H1 (cell line): Measurements from ENCODE around the gene OSCAR. TPM values are rescaled to one million over a fixed set of nuclear protein-coding genes. Genes with fewer than 3 reads are reported as not detected.

Experiments used
- CTCF ChIA-PET: fragments of 300-600 bp; sonication (Branson Sonifier 250); formaldehyde crosslinking; loops from one replicate; lab custom pipeline; 2021; ENCODE audit not compliant: partially characterized antibody; lab: Charles Lee
- POLR2A ChIA-PET: fragments of 300-600 bp; sonication (Branson Sonifier 250); formaldehyde crosslinking; loops from one replicate; lab custom pipeline; 2021; ENCODE audit warnings: inconsistent platforms; ENCODE audit not compliant: partially characterized antibody; lab: Charles Lee
- DNase-seq, 2 experiments: peaks; one replicate each; pipeline versions ENCODE4 v3.0.0 to v3.0.0-alpha.2; 2010 to 2022; ENCODE audit warnings: low spot score in 2 of 2, low read depth in 1 of 2, mixed read lengths in 1 of 2
- FAIRE-seq: peaks from 2 replicates; lab custom pipeline; 2011; peaks lifted over from hg19 to GRCh38; lab: Jason Lieb, UNC
- H2AFZ ChIP-seq: 2 replicates; pipeline ENCODE4 v1.8.1; 2012; ENCODE audit warnings: low read length, inconsistent platforms
- H2AK5ac ChIP-seq: 2 replicates; pipeline ENCODE4 v1.6.1; 2013; ENCODE audit warnings: low read depth, low read length
- H2BK120ac ChIP-seq: replicated peaks from 2 replicates; pipeline ENCODE3; 2013; ENCODE audit warnings: low read depth, low read length, inconsistent platforms
- H2BK12ac ChIP-seq: 2 replicates; pipeline ENCODE4 v1.6.1; 2013; ENCODE audit warnings: low read depth, low read length
- H2BK15ac ChIP-seq: 2 replicates; pipeline ENCODE4 v1.6.1; 2013; ENCODE audit warnings: low read length
- H2BK20ac ChIP-seq: 2 replicates; pipeline ENCODE4 v1.6.1; 2013; ENCODE audit warnings: low read length
- H2BK5ac ChIP-seq: 2 replicates; pipeline ENCODE4 v1.6.1; 2013; ENCODE audit warnings: low read depth, low read length
- H3K14ac ChIP-seq: 2 replicates; pipeline ENCODE4 v1.6.1; 2013; ENCODE audit warnings: inconsistent platforms; ENCODE audit not compliant: insufficient read length
- H3K18ac ChIP-seq: 2 replicates; pipeline ENCODE4 v1.6.1; 2013; ENCODE audit warnings: low read length; ENCODE audit errors: extremely low read depth
- H3K23ac ChIP-seq: 2 replicates; pipeline ENCODE4 v1.6.1; 2013; ENCODE audit warnings: inconsistent platforms; ENCODE audit not compliant: insufficient read length
- H3K23me2 ChIP-seq: 2 replicates; pipeline ENCODE4 v1.6.1; 2013; ENCODE audit warnings: low read depth, low read length
- H3K27ac ChIP-seq: 2 replicates; pipeline ENCODE4 v1.6.1; 2011; ENCODE audit warnings: low read depth, low read length, inconsistent platforms
- H3K27me3 ChIP-seq, 4 experiments: replicated peaks in 1 of 4; 1 replicate in 1 of 4; 2 replicates in 3 of 4; pipeline versions ENCODE4 v1.6.1 to v1.8.1; 2011 to 2013; ENCODE audit warnings: low read length in 3 of 4, mild to moderate bottlenecking in 3 of 4, inconsistent platforms in 2 of 4, mixed read lengths in 2 of 4, moderate library complexity in 1 of 4; ENCODE audit not compliant: control insufficient read depth in 3 of 4, insufficient read depth in 3 of 4; ENCODE audit errors: extremely low read depth in 1 of 4
- H3K36me3 ChIP-seq, 4 experiments: 2 replicates each; pipeline versions ENCODE4 v1.6.1 to v1.8.1; 2011 to 2013; ENCODE audit warnings: mild to moderate bottlenecking in 4 of 4, low read length in 3 of 4, moderate library complexity in 2 of 4, control low read depth in 1 of 4, inconsistent platforms in 1 of 4; ENCODE audit not compliant: insufficient read depth in 4 of 4, control insufficient read depth in 2 of 4
- H3K4ac ChIP-seq: replicated peaks from 2 replicates; pipeline ENCODE3; 2013; ENCODE audit warnings: low read length, low read depth, mixed read lengths, inconsistent platforms; ENCODE audit not compliant: insufficient read length
- H3K4me1 ChIP-seq, 4 experiments: replicated peaks in 1 of 4; 1 replicate in 1 of 4; 2 replicates in 3 of 4; pipeline versions ENCODE4 v1.6.1 to v1.8.1; 2011 to 2013; ENCODE audit warnings: low read length in 3 of 4, inconsistent platforms in 2 of 4, mixed read lengths in 1 of 4; ENCODE audit not compliant: insufficient read depth in 4 of 4, control insufficient read depth in 3 of 4
- H3K4me2 ChIP-seq, 2 experiments: 2 replicates each; pipeline versions ENCODE4 v1.6.1 to v1.8.1; 2011 to 2013; ENCODE audit warnings: low read depth in 2 of 2, low read length in 2 of 2, control low read depth in 1 of 2, inconsistent platforms in 1 of 2, mild to moderate bottlenecking in 1 of 2; ENCODE audit not compliant: insufficient read depth in 1 of 2
- H3K4me3 ChIP-seq, 4 experiments: fragments of 200-600, 300-600 bp in 1 of 4; sonication (generic), shearing (Covaris generic), sonication (Bioruptor Twin) in 1 of 4; 2 replicates each; pipeline versions ENCODE4 v1.5.1 to v1.8.1; 2011 to 2016; ENCODE audit warnings: low read length in 4 of 4, low read depth in 3 of 4, control low read depth in 2 of 4, inconsistent platforms in 2 of 4, mild to moderate bottlenecking in 2 of 4, mixed read lengths in 1 of 4, moderate library complexity in 1 of 4; ENCODE audit not compliant: insufficient read depth in 2 of 4; ENCODE audit errors: extremely low read depth in 1 of 4
- H3K56ac ChIP-seq: replicated peaks from 2 replicates; pipeline ENCODE3; 2013; ENCODE audit warnings: low read depth, mild to moderate bottlenecking, mixed read lengths, low read length, inconsistent platforms; ENCODE audit not compliant: insufficient read length
- H3K79me1 ChIP-seq: 2 replicates; pipeline ENCODE4 v1.6.1; 2013; ENCODE audit warnings: low read depth, low read length, control low read depth
- H3K79me2 ChIP-seq, 2 experiments: 2 replicates each; pipeline versions ENCODE4 v1.6.1 to v1.8.1; 2012 to 2013; ENCODE audit warnings: low read length in 2 of 2, mild to moderate bottlenecking in 2 of 2, inconsistent platforms in 1 of 2; ENCODE audit not compliant: insufficient read depth in 2 of 2, control insufficient read depth in 1 of 2
- H3K9ac ChIP-seq, 4 experiments: replicated peaks in 1 of 4; 1 replicate in 1 of 4; 2 replicates in 3 of 4; pipeline versions ENCODE4 v1.6.1 to v1.8.1; 2011 to 2013; ENCODE audit warnings: low read depth in 3 of 4, low read length in 3 of 4, control low read depth in 2 of 4, mild to moderate bottlenecking in 2 of 4, moderate library complexity in 2 of 4, inconsistent platforms in 1 of 4; ENCODE audit errors: extremely low read depth in 1 of 4
- H3K9me3 ChIP-seq, 2 experiments: 2 replicates each; pipeline versions ENCODE4 v1.6.1 to v1.8.1; 2012 to 2013; ENCODE audit warnings: mild to moderate bottlenecking in 2 of 2, moderate library complexity in 2 of 2, control low read depth in 1 of 2, inconsistent platforms in 1 of 2, low read depth in 1 of 2, low read length in 1 of 2, mixed read lengths in 1 of 2; ENCODE audit not compliant: insufficient read depth in 2 of 2
- H4K20me1 ChIP-seq, 2 experiments: replicated peaks in 1 of 2; 2 replicates each; pipeline versions ENCODE3 to v1.8.1; 2011 to 2013; ENCODE audit warnings: inconsistent platforms in 2 of 2, low read length in 2 of 2, mild to moderate bottlenecking in 1 of 2; ENCODE audit not compliant: insufficient read depth in 2 of 2, control insufficient read depth in 1 of 2
- H4K5ac ChIP-seq: 2 replicates; pipeline ENCODE4 v1.6.1; 2013; ENCODE audit warnings: low read length, low read depth, mixed read lengths, inconsistent platforms; ENCODE audit not compliant: insufficient read length
- H4K8ac ChIP-seq: 2 replicates; pipeline ENCODE4 v1.8.0; 2013; ENCODE audit warnings: mild to moderate bottlenecking, moderate library complexity, low read length, inconsistent platforms; ENCODE audit not compliant: insufficient read depth; ENCODE audit errors: extremely low read depth
- H4K91ac ChIP-seq: replicated peaks from 2 replicates; pipeline ENCODE3; 2013; ENCODE audit warnings: low read length, mixed read lengths, inconsistent platforms; ENCODE audit not compliant: insufficient read length
- CEBPB ChIP-seq: IDR thresholded peaks from 2 replicates; pipeline ENCODE4 v1.6.1; 2012; ENCODE audit warnings: low read depth, low read length
- CHD2 ChIP-seq: IDR thresholded peaks from 2 replicates; pipeline ENCODE4 v1.6.1; 2012; ENCODE audit warnings: low read length, improper control_type of control experiment
- CTBP2 ChIP-seq: IDR thresholded peaks from 2 replicates; pipeline ENCODE4 v1.7.0; 2011; ENCODE audit warnings: borderline replicate concordance, mild to moderate bottlenecking, moderate library complexity, mixed read lengths, low read length; ENCODE audit not compliant: insufficient read depth, insufficient read length
- HDAC6 ChIP-seq: IDR thresholded peaks from one replicate; pipeline ENCODE4 v1.7.1; 2012; ENCODE audit warnings: low read depth, mild to moderate bottlenecking, inconsistent platforms, low read length, moderate library complexity
- NRF1 ChIP-seq: IDR thresholded peaks from 2 replicates; pipeline ENCODE4 v1.6.1; 2011; ENCODE audit warnings: mild to moderate bottlenecking, low read depth, low read length, improper control_type of control experiment
- POLR2A ChIP-seq, 2 experiments: IDR thresholded peaks; 1 replicate in 1 of 2; 2 replicates in 1 of 2; pipeline ENCODE4 v1.6.1; 2011; ENCODE audit warnings: low read depth in 2 of 2, low read length in 2 of 2, mild to moderate bottlenecking in 2 of 2; ENCODE audit errors: control extremely low read depth in 1 of 2
- RAD21 ChIP-seq, 2 experiments: IDR thresholded peaks in 1 of 2; conservative IDR thresholded peaks in 1 of 2; 2 replicates each; pipeline ENCODE4 v1.6.1; 2011; ENCODE audit warnings: low read depth in 2 of 2, low read length in 2 of 2, improper control_type of control experiment in 1 of 2, inconsistent platforms in 1 of 2, mild to moderate bottlenecking in 1 of 2, moderate library complexity in 1 of 2
- SAP30 ChIP-seq: fragments of 300-600 bp; sonication (generic); IDR thresholded peaks from 2 replicates; pipeline ENCODE4 v1.7.1; 2012; ENCODE audit warnings: low read length, moderate library complexity, mild to moderate bottlenecking, inconsistent platforms; ENCODE audit not compliant: insufficient read depth, insufficient replicate concordance
- SUZ12 ChIP-seq: fragments of 200-600 bp; sonication (generic); IDR thresholded peaks from 2 replicates; pipeline ENCODE4 v1.6.1; 2012; ENCODE audit warnings: mild to moderate bottlenecking, inconsistent platforms, low read length, moderate library complexity, mixed read lengths
- WGBS, 2 experiments: shearing (Covaris generic) in 1 of 2; methylation state at CpG; one replicate each; pipeline versions ENCODE4 v1.1.6 to v1.1.7; 2013 to 2015; ENCODE audit warnings: low lambda C conversion rate in 2 of 2, mixed read lengths in 2 of 2, inconsistent platforms in 1 of 2, low coverage in 1 of 2, missing lambda C conversion rate in 1 of 2; ENCODE audit not compliant: insufficient replicate concordance in 2 of 2, insufficient coverage in 1 of 2, insufficient read length in 1 of 2; ENCODE audit errors: extremely low coverage in 1 of 2, missing lambda C conversion rate in 1 of 2; 5-methylcytosine and 5-hydroxymethylcytosine counted together
- polyA plus RNA-seq, 7 experiments: library from polyadenylated mRNA; depleted of rRNA in 3 of 7; stranded (reverse) in 5 of 7; unstranded in 2 of 7; fragments of >200 nt in 5 of 7; fragments of 200-250 nt in 2 of 7; gene quantifications; 1 replicate in 5 of 7; 2 replicates in 1 of 7; 4 replicates in 1 of 7; pipeline versions ENCODE4 v1.2.1 to v1.2.3, GENCODE V29; 2011 to 2013; ENCODE audit warnings: missing spikeins in 2 of 7, mixed read lengths in 2 of 7
- total RNA-seq: library from RNA; stranded (reverse); fragmentation: NEBNext Ultra II Directional; extraction: Animal tissue kit (Norgen Biotek cat#: 25700); gene quantifications from 2 replicates; pipeline ENCODE4 v1.2.1, GENCODE V29; 2021
- TF ChIP-seq, protein P1 (sequence below), 3 experiments: IDR thresholded peaks; 1 replicate in 2 of 3; 2 replicates in 1 of 3; pipeline versions ENCODE4 v1.5.1 to v1.6.1; 2011; ENCODE audit warnings: low read length in 3 of 3, mild to moderate bottlenecking in 3 of 3, inconsistent platforms in 2 of 3, low read depth in 1 of 3, moderate library complexity in 1 of 3; ENCODE audit not compliant: insufficient read depth in 1 of 3; ENCODE audit errors: control extremely low read depth in 1 of 3
- TF ChIP-seq, protein P2 (sequence below): IDR thresholded peaks from 2 replicates; pipeline ENCODE4 v1.6.1; 2012; ENCODE audit warnings: inconsistent platforms

OSCAR gene
- total and polyA plus RNA-seq, 2 of the 8 experiments (the other 6 are each of a cell fraction or from before 2014, with no cell fraction given), result 1.1 TPM

DNA sequence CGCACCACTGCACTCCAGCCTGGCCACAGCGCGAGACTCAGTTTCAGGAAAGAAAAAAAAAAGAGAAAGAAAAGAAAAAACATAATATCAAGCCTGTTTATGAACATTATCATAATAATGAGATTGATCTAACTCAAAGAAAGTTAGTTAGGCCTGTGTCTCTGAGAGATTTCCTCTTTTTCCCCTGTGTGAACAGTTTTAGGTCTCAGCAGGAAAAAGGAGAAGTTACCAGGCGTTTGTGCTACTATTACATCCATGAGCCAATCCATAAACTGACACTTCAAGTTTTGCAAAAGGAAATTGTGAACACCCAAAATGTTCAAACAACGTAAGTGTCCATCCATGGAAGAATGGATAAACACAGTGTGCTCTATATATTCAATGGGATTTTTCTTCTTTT lies 23.3 kb downstream of the OSCAR start:
- H2AFZ ChIP-seq, result no peak overlapping the region
- H3K9me3 ChIP-seq, result peaks cover 4 to 6% of the 10 kb centered on the region in 2 experiments; a peak in 3 of 4 replicates
- no peak overlapping the region for H3K23ac ChIP-seq
- no peak overlapping the region for H3K4me3 ChIP-seq
- 90% methylated on average over 5 of the region's 5 CpGs; no CpG with 5 or more reads in 1 of the 2 experiments for WGBS, 2 experiments
- DNase-seq, result no peak
- H4K5ac ChIP-seq, result no peak overlapping the region
- H2BK120ac ChIP-seq, result no peak overlapping the region
- FAIRE-seq, result no peak
- H3K23me2 ChIP-seq, result no peaks in the 10 kb centered on the region
- CTCF ChIA-PET, result interaction anchor here (1.2 kb wide), 1 partner anchor 14 kb away, joined by 3 read pairs; the partner anchor contains the start of gene VSTM1
- H3K79me2 ChIP-seq, result no peaks in the 10 kb centered on the region
- no peak overlapping the region for H4K8ac ChIP-seq
- H3K4ac ChIP-seq, result no peak overlapping the region
- POLR2A ChIA-PET, result interaction anchor here (1.5 kb wide), 1 partner anchor 18 kb away, joined by 3 read pairs; no protein-coding TSS in a partner anchor
- H4K91ac ChIP-seq, result no peak overlapping the region
- no peak overlapping the region for H3K18ac ChIP-seq
- H3K4me2 ChIP-seq, result no peak overlapping the region
- H3K79me1 ChIP-seq, result no peaks in the 10 kb centered on the region
- H2BK20ac ChIP-seq, result no peak overlapping the region
- no peak overlapping the region for H2AK5ac ChIP-seq
- no peaks in the 10 kb centered on the region for H3K4me1 ChIP-seq
- no peak overlapping the region for H2BK12ac ChIP-seq
- no peaks in the 10 kb centered on the region for H3K36me3 ChIP-seq
- no peak overlapping the region for H2BK15ac ChIP-seq
- no peak overlapping the region for H3K14ac ChIP-seq
- H3K9ac ChIP-seq, result no peak overlapping the region
- no peaks in the 10 kb centered on the region for H4K20me1 ChIP-seq
- no peak overlapping the region for H3K56ac ChIP-seq
- no peak overlapping the region for H3K27ac ChIP-seq
- H3K27me3 ChIP-seq, result no peaks in the 10 kb centered on the region
- H2BK5ac ChIP-seq, result no peak overlapping the region
- no peak for TF ChIP-seq RAD21 (IDR thresholded peaks at IDR 0.05 in 1 of 2, conservative IDR thresholded peaks at IDR 0.05 in 1 of 2; ENCODE audit: low read depth in 2 of 2, low read length in 2 of 2)
- TF ChIP-seq, protein P1, sequence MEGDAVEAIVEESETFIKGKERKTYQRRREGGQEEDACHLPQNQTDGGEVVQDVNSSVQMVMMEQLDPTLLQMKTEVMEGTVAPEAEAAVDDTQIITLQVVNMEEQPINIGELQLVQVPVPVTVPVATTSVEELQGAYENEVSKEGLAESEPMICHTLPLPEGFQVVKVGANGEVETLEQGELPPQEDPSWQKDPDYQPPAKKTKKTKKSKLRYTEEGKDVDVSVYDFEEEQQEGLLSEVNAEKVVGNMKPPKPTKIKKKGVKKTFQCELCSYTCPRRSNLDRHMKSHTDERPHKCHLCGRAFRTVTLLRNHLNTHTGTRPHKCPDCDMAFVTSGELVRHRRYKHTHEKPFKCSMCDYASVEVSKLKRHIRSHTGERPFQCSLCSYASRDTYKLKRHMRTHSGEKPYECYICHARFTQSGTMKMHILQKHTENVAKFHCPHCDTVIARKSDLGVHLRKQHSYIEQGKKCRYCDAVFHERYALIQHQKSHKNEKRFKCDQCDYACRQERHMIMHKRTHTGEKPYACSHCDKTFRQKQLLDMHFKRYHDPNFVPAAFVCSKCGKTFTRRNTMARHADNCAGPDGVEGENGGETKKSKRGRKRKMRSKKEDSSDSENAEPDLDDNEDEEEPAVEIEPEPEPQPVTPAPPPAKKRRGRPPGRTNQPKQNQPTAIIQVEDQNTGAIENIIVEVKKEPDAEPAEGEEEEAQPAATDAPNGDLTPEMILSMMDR (IDR thresholded peaks at IDR 0.05; ENCODE audit: control extremely low read depth in 1 of 3, insufficient read depth in 1 of 3, low read depth in 1 of 3, low read length in 3 of 3), result no peak
- no peak for TF ChIP-seq CHD2
- no peak for TF ChIP-seq CEBPB
- TF ChIP-seq SUZ12, result no peak
- no peak for TF ChIP-seq POLR2A (IDR thresholded peaks at IDR 0.05; ENCODE audit: control extremely low read depth in 1 of 2, low read depth in 2 of 2, low read length in 2 of 2)
- TF ChIP-seq, protein P2, sequence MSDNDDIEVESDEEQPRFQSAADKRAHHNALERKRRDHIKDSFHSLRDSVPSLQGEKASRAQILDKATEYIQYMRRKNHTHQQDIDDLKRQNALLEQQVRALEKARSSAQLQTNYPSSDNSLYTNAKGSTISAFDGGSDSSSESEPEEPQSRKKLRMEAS, result no peak
- TF ChIP-seq NRF1, result no peak
- TF ChIP-seq HDAC6, result no peak
- TF ChIP-seq SAP30, result no peak
- TF ChIP-seq CTBP2, result no peak
